PC-3 (cell line): ENCODE measurements around the gene ADAM12.

Source experiments
- EZH2 ChIP-seq: fragments of 300-600 bp; sonication (generic); IDR thresholded peaks from one replicate; pipeline ENCODE4 v1.6.1; 2017; ENCODE audit warnings: antibody characterized with exemption, mild to moderate bottlenecking, low read length; ENCODE audit not compliant: unreplicated experiment
- EZH2phosphoT487 ChIP-seq: fragments of 300-600 bp; sonication (generic); IDR thresholded peaks from 2 replicates; pipeline ENCODE4 v1.6.1; 2018; ENCODE audit warnings: mild to moderate bottlenecking, antibody characterized with exemption, low read length, borderline replicate concordance
- TF ChIP-seq, protein P1 (sequence below): fragments of 300-600 bp; sonication (generic); conservative IDR thresholded peaks from 2 replicates; pipeline ENCODE4 v1.5.1; 2017; ENCODE audit warnings: antibody characterized with exemption, low read depth, mild to moderate bottlenecking, low read length

DNA sequence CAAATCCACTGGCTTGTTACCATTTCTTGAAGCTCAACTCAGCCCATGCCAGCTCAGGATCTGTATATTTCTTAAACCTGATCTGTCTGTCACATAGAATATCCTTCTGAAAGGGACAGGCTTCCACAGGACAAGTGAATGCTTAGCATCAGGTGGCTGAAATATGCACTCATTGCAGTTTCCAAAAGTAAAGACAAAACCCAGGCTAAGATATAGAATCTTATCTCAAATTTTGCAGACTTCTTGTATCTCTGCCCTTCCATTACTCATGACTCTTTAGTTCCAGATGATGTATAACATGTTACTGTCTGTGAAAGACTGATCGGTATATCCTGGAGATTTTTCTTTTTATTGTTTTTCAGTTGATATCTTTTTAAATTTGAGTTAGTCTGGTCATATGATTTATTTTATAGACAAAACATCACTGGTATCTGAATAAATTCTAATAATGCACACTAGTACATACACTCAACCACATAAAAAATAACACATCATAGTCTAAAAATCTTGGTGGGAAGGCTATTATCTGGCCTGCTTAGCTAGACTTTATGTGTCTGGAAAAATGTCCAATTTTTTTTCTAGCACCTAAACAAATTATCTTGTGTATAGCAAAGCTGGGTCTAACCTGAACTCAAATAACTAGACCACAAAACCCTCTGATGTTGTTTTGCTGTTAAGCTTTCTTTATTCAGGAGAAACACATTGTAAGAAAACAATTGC is 182.6 kb downstream of the ADAM12 start:
- TF ChIP-seq EZH2: no peak
- TF ChIP-seq, protein P1, sequence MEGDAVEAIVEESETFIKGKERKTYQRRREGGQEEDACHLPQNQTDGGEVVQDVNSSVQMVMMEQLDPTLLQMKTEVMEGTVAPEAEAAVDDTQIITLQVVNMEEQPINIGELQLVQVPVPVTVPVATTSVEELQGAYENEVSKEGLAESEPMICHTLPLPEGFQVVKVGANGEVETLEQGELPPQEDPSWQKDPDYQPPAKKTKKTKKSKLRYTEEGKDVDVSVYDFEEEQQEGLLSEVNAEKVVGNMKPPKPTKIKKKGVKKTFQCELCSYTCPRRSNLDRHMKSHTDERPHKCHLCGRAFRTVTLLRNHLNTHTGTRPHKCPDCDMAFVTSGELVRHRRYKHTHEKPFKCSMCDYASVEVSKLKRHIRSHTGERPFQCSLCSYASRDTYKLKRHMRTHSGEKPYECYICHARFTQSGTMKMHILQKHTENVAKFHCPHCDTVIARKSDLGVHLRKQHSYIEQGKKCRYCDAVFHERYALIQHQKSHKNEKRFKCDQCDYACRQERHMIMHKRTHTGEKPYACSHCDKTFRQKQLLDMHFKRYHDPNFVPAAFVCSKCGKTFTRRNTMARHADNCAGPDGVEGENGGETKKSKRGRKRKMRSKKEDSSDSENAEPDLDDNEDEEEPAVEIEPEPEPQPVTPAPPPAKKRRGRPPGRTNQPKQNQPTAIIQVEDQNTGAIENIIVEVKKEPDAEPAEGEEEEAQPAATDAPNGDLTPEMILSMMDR: no peak
- TF ChIP-seq EZH2phosphoT487: no peak
